GM18511 (cell line): Measurements from ENCODE around the gene PLXNB3.
"Not testable (repeated sequence)": the region's sequence is repeated elsewhere in the genome, so short reads cannot be mapped to it uniquely, and the experiment has no call there.

Experiments
- ATAC-seq: cut with Tn5 transposase; IDR thresholded peaks from one replicate; pipeline ENCODE4 v1.9.1; 2021; ENCODE audit warnings: mild to moderate bottlenecking, moderate library complexity; ENCODE audit not compliant: unreplicated experiment

The PLXNB3 gene

DNA sequence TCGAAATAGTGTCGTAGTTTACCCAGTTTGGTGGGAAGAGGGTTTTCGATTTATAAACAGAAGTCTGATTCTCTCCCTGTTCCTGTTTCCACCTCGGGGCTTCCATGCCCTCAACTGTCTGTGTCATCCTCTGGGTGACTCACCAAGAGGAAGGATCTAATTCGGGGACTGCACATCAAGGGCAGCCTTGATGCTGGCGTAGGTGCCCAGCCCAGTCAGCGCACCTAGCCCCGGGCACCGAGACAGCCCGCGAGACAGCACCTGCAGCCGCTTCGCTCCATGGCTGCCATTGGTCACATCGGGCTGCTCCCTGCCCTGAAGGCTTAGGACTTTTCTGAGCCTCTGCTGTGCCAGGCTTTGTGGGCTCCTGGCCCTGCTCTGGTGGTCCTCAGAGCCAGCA, 31.6 kb upstream of the PLXNB3 start:
- no peak for ATAC-seq

GRCh38 chrX:153733651-153734240, 30.3 kb upstream of the PLXNB3 start:
- no peak for ATAC-seq

- ATAC-seq: no peak
Measured at GRCh38 chrX:153734871-153735270, 29.2 kb upstream of the PLXNB3 start.

DNA sequence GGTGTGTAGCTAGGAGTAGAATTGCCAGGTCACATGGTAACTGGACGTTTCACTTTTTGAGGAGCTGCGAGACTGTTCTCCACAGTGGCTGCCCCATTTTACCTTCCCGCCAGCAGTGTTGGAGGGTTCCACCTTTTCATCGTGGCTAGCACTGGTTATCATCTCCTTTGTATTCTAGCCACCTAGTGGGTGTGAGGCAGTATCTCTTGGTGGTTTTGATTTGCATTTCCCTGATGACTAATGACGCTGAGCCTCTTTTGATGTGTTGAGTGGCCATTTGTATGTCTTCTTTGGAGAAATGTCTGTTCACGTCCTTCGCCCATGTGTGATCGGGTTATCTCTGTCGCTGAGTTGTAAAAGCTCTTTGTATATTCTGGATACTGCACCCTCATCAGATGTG, 28.8 kb upstream of the PLXNB3 start:
- no peak for ATAC-seq

GRCh38 chrX:153736071-153736820, 27.8 kb upstream of the PLXNB3 start:
- no peak for ATAC-seq

DNA sequence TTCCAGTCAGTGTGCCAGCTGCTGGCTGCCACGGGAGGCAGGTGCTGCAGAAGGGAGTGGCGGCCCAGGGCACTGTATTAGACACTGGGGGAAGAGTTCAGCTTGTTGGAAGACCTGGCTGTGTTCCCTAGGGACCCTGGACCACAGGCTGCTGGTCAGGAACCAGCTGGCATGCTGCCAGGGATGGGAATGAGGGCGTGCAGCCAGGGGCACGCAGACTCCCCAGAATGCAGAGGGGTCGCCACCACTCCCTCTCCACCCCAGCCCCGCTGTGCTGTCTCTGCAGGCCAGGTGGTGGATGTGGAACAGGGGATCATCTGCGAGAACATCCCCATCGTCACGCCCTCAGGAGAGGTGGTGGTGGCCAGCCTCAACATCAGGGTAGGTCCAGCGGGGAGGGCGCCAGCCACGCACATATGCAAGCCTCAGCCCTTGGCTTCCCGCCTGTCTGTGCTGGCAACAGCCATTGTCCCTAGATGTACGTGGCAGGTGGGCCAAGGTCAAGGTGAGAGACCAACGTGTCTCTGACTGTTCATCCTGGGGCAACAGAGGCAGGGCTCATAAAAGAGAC, 27.1 kb upstream of the PLXNB3 start:
- ATAC-seq: no peak

DNA sequence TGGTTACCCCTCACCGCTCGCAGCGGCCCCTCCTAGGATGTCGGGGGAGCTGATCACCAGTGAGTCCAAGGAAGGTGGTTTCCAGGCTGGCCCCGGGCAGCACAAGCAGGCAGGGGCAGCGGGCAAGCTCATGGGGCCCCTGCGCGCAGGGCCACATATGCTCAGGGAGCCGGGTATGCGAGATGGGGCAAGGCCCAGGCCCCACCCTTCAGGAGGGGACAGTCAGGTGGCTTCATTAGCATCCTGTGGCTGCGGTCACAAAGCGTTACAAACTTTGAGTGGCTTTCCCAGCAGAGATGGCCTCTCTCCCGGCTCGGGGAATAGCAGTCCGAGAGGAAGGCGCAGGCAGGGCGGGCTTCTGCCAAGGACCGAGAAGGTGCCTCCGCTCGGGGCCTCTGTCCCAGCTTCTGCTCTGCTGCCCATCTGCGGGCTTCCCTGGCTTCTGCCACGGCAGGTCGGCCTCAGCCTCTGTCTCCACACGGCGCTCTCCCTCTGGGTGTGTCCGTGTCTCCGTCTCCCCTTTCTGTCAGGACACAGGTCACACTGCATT, 25.9 kb upstream of the PLXNB3 start:
- ATAC-seq: no peak

DNA sequence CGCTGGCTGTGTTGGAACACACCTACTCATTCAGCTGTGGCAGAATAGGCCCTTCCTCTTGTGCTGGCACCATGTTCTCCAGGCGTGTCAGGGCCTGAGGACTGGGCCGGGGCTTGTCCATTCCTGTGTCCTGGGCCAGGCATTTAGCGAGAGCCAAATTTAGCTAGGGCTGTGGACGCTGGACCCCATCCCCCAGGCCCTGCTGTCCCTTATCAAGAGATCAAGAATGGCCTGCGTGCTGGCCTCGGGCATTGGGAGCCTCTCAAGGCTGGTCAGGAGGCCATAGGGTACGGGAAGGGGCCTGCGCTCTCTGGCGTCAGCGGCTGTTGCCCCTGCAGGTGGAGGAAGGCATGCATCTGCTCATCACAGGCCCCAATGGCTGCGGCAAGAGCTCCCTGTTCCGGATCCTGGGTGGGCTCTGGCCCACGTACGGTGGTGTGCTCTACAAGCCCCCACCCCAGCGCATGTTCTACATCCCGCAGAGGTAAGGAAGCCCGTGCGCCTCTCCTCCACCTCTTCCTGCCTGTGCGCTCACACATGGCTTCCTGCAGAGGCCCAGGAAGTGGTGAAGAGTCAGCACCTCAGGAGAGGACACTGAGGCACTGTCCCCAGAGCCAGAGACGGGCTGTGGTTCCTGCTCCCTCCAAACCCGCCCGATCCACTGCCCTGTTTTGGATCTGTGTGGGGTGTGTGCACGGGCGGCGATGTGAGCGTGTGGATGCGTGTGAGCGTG, 24.1 kb upstream of the PLXNB3 start:
- ATAC-seq: no peak

DNA sequence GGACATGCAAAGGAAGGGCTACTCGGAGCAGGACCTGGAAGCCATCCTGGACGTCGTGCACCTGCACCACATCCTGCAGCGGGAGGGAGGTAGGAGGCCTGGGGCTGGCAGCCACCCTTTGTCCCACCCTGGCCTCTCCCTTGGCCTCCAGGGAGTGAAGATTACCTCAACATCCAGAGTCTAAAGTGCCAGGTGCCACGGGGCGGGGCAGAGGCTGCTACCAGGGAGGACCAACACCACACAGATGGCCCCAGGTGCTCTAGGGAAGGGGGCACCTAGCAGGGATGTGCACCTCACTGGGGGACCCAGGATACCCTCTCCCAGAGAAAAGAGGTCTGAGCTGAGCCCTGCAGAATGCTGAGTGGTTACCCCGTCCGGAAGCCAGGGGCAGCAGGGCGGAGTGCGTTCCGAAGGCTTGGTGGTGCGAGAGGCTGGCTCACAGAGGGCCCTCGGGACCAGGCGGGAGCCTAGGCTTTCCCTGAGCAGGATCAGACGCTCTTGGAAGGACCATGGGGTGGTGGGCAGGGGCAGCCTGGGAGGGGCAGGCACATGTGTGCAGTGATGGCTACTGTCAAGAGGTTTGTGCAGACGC, 23.3 kb upstream of the PLXNB3 start:
- no peak for ATAC-seq

DNA sequence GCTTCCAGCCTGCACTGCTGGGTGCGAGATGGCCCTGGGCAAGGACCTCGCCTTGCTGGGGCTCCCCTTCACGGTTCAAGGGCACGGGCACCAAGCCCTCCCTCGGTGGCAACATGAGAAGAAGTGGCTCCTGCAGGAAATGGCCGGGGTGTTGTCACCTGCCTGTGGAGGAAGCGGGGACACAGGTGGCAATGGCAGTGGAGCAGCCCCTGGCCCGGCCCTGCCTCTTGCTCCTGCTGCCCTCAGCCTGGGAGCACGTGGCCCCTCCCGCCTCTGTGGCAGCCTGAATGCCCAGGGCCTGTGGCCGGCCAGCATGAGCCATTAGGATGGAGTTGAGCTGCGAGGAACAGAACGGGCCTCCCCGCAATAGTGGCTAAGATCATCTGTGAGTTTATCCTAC, 22.6 kb upstream of the PLXNB3 start:
- ATAC-seq: no peak

DNA sequence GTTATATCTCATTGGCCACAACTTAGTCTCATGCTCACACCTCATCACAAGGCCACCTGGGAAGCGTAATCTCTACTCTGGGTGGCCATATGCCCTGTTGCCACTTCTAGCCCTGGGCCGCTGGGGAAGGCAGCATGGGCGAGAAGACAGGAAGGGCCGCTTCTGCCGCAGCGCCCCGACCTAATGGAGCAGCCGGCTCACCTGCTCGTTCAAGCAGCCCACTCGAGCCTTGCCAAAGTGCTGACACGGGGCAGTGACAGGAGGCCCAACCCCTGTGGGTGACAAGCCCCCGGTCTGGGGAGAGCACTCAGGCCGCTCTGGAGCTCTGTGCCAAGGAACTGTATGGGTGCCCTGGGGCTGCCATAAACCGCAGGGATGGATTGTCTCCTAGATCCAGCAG, 21.9 kb upstream of the PLXNB3 start:
- not testable (repeated sequence) for ATAC-seq

- ATAC-seq: not testable (repeated sequence)
Measured at GRCh38 chrX:153742796-153743467, 21.1 kb upstream of the PLXNB3 start.

DNA sequence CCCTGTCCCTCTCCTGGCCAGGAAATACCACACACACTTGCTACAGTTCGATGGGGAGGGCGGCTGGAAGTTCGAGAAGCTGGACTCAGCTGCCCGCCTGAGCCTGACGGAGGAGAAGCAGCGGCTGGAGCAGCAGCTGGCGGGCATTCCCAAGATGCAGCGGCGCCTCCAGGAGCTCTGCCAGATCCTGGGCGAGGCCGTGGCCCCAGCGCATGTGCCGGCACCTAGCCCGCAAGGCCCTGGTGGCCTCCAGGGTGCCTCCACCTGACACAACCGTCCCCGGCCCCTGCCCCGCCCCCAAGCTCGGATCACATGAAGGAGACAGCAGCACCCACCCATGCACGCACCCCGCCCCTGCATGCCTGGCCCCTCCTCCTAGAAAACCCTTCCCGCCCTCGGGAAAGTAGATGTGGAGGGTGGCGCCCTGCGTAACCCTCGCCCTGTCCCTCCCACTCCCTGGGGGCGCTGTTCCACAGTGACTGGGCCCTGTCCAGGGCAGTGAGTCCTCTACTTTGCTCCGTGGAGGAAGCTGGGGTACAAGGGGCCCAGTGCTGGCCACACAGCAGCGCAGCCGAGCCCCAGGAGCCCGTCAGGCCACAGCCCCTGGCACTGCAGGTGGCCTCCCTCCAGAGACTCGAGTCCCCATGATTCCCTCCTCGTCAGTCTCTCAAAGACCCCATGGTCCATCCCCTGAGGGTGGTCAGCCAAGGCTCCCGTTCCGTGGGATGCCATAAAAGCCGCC, 20.4 kb upstream of the PLXNB3 start:
- not testable (repeated sequence) for ATAC-seq

DNA sequence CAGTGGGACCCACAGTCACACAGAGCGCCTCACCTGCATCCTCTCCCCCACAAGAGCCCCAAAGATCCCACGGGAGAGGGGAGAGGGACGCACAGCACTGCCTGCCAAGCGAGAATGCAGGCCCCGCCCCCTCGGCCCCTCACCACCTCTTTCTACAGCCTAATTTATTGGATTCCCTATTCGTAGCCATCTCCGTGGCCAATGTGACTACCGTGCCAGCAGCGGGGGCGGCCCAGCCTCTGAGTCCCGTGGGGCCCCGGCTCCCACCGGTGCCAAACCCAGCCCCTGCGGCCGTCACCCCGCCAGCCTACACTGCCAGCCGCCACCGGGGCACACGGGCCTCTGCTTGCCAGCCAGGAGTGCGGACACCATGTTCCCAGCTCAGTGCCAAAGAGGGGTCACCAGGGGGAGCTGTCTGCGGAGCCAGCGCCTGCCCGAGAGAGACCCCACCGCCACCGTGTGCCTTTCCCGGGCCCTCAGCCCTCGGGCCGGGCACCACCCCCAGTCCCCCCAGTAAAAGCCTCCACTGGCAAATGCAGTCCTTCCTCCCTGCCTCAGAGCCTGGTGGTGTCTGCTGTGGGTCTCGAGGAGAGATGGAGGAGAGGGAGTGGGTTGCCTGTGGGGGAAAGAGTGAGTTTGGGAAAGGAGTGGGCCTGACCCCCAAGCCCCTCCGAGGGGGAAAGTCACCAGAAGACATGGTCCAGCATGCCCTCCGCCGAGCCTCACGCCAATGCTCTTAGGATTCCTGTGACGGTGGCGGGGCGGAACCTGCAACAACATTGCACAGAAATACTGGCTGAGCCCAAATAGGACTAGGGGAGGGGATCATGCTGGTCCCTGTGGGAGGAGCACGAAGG, 19.6 kb upstream of the PLXNB3 start:
- ATAC-seq: no peak

DNA sequence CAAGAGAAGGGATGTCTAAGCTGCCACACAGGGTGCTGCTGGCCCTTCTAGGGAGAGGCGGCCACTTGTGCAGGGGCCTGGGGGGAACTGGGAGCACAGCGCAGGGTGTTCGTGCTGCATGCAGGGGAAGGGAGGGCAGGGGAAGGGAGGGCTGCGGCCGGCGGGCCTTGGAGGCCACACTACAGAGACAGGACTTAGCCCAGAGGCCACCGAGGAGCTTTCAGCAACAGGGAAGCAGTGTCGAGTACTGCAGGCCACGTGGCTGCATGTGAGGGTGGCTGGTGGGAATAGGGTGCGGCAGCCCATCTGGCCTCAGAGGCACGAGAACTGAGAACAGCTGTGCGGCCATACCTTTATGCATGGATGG, 19.0 kb upstream of the PLXNB3 start:
- ATAC-seq: not testable (repeated sequence)

- no peak for ATAC-seq
Measured at GRCh38 chrX:153746359-153746758, 17.7 kb upstream of the PLXNB3 start.

DNA sequence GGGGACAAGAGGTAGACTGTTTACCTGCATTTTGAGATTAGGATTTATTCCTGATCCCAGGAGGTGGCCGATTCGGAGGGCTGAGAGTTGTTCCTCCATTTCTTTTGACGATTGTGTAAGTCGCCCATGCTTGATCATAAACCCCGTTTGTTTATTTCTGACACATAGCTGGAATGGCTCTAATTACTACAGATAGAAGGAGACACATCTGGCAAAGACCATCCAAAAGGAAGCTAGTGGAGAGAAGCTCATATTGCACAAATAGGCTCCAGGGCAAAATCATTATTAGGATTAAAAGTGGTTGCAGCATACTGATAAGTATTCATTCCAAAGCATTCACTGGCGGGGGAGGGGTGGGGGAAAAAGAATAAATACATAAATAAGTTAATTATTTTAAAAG, 17.1 kb upstream of the PLXNB3 start:
- not testable (repeated sequence) for ATAC-seq

DNA sequence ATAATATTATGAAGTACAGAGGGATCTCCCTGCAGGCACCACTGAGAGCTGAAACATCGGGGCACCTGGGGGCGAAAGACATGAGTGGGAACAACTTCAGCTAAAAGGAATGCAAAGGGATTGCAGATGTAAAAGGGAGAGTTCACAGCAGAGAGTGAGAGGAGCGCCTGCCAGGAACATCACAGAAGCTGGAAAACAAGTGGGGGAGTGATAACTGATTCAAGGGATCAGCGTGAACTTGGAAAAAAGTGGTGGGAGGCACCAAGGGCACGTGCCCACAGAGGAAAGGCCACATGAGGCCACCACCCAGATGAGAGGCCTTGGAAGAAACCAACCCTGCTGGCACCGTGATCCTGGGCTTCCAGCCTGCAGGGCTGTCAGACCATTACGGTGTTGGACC, 15.0 kb upstream of the PLXNB3 start:
- ATAC-seq: not testable (repeated sequence)
